Cardiac septum (tissue), 1 donor: ENCODE measurements around the gene SOX15. TPM values are rescaled to one million over a fixed set of nuclear protein-coding genes. Genes with fewer than 3 reads are reported as not detected.

Experiments
- DNase-seq: peaks from one replicate; pipeline ENCODE4 v3.0.0-alpha.2; 2020; ENCODE audit warnings: low spot score
- intact Hi-C: fragments of 100-400 bp; cut with DNase I; formaldehyde crosslinking; loops from one replicate; pipeline ENCODE4 v1.14.0; 2022
- total RNA-seq: library from RNA; stranded (reverse); fragmentation: NEBNext Ultra II Directional; extraction: Animal tissue kit (Norgen Biotek cat#: 25700); gene quantifications from one replicate; pipeline ENCODE4 v1.2.1, GENCODE V29; 2021
- donor health status: DM: no; HTN: no; CAD: no.

Gene SOX15
- total RNA-seq, 1 donor from 2014 or later, result 1.1 TPM

- intact Hi-C loops, result no loop called here
- DNase-seq, result no peak
Observed at GRCh38 chr17:7580604-7581575, 9.0 kb downstream of the SOX15 start.

GRCh38 chr17:7579834-7580603 is 9.9 kb downstream of the SOX15 start:
- intact Hi-C loops, result no loop called here
- DNase-seq, result no peak

GRCh38 chr17:7579001-7579833 is 10.7 kb downstream of the SOX15 start, which contains the start of gene CD68:
TSS of gene CD68 (plus strand) at chr17:7579638. CDS start at chr17:7579678, 40 bp downstream.
- intact Hi-C loops, result no loop called here
- no peak for DNase-seq

GRCh38 chr17:7577327-7578199 is 12.3 kb downstream of the SOX15 start:
- DNase-seq, result no peak
- intact Hi-C loops, result no loop called here

- intact Hi-C loops, result no loop called here
- DNase-seq, result no peak
Observed at GRCh38 chr17:7576432-7576937, 13.4 kb downstream of the SOX15 start.

GRCh38 chr17:7575959-7576358 is 13.9 kb downstream of the SOX15 start:
- DNase-seq, result no peak

GRCh38 chr17:7575481-7575883 is 14.4 kb downstream of the SOX15 start:
- DNase-seq, result no peak
- intact Hi-C loops, result no loop called here

More at GRCh38 chr17:7575959-7576358, 13.9 kb downstream of the SOX15 start:
- intact Hi-C loops, result no loop called here

- intact Hi-C loops, result loop anchor here (5.0 kb wide), 1 partner anchor 322 kb away; the partner anchor contains the start of genes CTDNEP1 and ELP5
- no peak for DNase-seq
Observed at GRCh38 chr17:7574176-7574953, 15.5 kb downstream of the SOX15 start.

GRCh38 chr17:7573324-7574080 is 16.4 kb downstream of the SOX15 start:
- DNase-seq, result peak; percentile 95
- intact Hi-C loops, result loop anchor here (5.0 kb wide), 1 partner anchor 321 kb away; the partner anchor contains the start of genes CTDNEP1 and ELP5

- intact Hi-C loops, result loop anchor here (5.0 kb wide), 1 partner anchor 320 kb away; the partner anchor contains the start of genes CTDNEP1 and ELP5
- DNase-seq, result peak; percentile 99
Observed at GRCh38 chr17:7572588-7573323, 17.1 kb downstream of the SOX15 start.

- DNase-seq, result no peak
- intact Hi-C loops, result loop anchor here (5.0 kb wide), 1 partner anchor 320 kb away; the partner anchor contains the start of genes CTDNEP1 and ELP5
Observed at GRCh38 chr17:7572338-7572587, 17.6 kb downstream of the SOX15 start.

GRCh38 chr17:7570351-7570750 is 19.5 kb downstream of the SOX15 start:
- no peak for DNase-seq
- intact Hi-C loops, result loop anchor here (5.0 kb wide), 1 partner anchor 318 kb away; the partner anchor contains the start of genes CTDNEP1 and ELP5

- no peak for DNase-seq
- intact Hi-C loops, result no loop called here
Observed at GRCh38 chr17:7569571-7569970, 20.3 kb downstream of the SOX15 start.

GRCh38 chr17:7563115-7563869 is 26.6 kb downstream of the SOX15 start:
- DNase-seq, result no peak
- intact Hi-C loops, result loop anchor here (5.0 kb wide), 1 partner anchor 206 kb away; the partner anchor contains the start of gene TMEM95

GRCh38 chr17:7562208-7562605 is 27.7 kb downstream of the SOX15 start:
- intact Hi-C loops, result loop anchor here (5.0 kb wide), 1 partner anchor 205 kb away; the partner anchor contains the start of gene TMEM95
- no peak for DNase-seq
